Glutamatergic neuron (in vitro differentiated cells): ENCODE results near the gene SIPA1. TPM values are rescaled to one million over a fixed set of nuclear protein-coding genes. Genes with fewer than 3 reads are reported as not detected.

Experiments
- DNase-seq: peaks from one replicate; pipeline ENCODE4 v3.0.0; 2022
- H3K27ac Mint-ChIP-seq: one replicate; pipeline ENCODE4 v1.8.0; 2020; ENCODE audit warnings: mild to moderate bottlenecking, mixed read lengths, inconsistent platforms; ENCODE audit not compliant: unreplicated experiment
- H3K27me3 Mint-ChIP-seq: one replicate; pipeline ENCODE4 v1.8.0; 2020; ENCODE audit warnings: mild to moderate bottlenecking, moderate library complexity, mixed read lengths, inconsistent platforms; ENCODE audit not compliant: unreplicated experiment
- H3K36me3 Mint-ChIP-seq: one replicate; pipeline ENCODE4 v1.8.0; 2020; ENCODE audit warnings: mild to moderate bottlenecking, mixed read lengths, inconsistent platforms; ENCODE audit not compliant: unreplicated experiment
- H3K4me1 Mint-ChIP-seq: one replicate; pipeline ENCODE4 v1.8.0; 2020; ENCODE audit warnings: mild to moderate bottlenecking, low read depth, mixed read lengths, inconsistent platforms; ENCODE audit not compliant: unreplicated experiment
- H3K4me3 Mint-ChIP-seq: one replicate; pipeline ENCODE4 v1.8.0; 2020; ENCODE audit warnings: mild to moderate bottlenecking, mixed read lengths, inconsistent platforms; ENCODE audit not compliant: unreplicated experiment
- H3K9me3 Mint-ChIP-seq: one replicate; pipeline ENCODE4 v1.8.0; 2020; ENCODE audit warnings: mild to moderate bottlenecking, moderate library complexity, mixed read lengths, inconsistent platforms; ENCODE audit not compliant: unreplicated experiment
- CTCF ChIP-seq: fragments of 200-600 bp; sonication (generic); IDR thresholded peaks from one replicate; pipeline ENCODE4 v1.5.0; 2021; ENCODE audit not compliant: partially characterized antibody, unreplicated experiment
- total RNA-seq: library from RNA; stranded (reverse); fragmentation: NEBNext Ultra II Directional; extraction: Animal tissue kit (Norgen Biotek cat#: 25700); gene quantifications from one replicate; pipeline ENCODE4 v1.2.1, GENCODE V29; 2021; ENCODE audit not compliant: unreplicated experiment

The SIPA1 gene
- total RNA-seq, 1 donor from 2014 or later, result 21.4 TPM

- Mint-ChIP-seq H3K4me1 (peaks cover 12% of the 10 kb centered on the region), H3K9me3 (peaks cover 6% of the 10 kb centered on the region), H3K27ac (no peak overlapping the region), H3K36me3 (no peaks in the 10 kb centered on the region), H3K27me3 (peaks cover 10% of the 10 kb centered on the region), H3K4me3 (peak overlapping the region; percentile 46)
- TF ChIP-seq CTCF, result no peak
- peak; percentile 65 for DNase-seq
Observed at GRCh38 chr11:65591939-65592857, 45.7 kb upstream of the SIPA1 start.

- DNase-seq, result no peak
Observed at GRCh38 chr11:65592858-65593517, 44.9 kb upstream of the SIPA1 start.

GRCh38 chr11:65593518-65594414 is 44.1 kb upstream of the SIPA1 start:
- H3K36me3 Mint-ChIP-seq, result no peaks in the 10 kb centered on the region
- H3K4me1 Mint-ChIP-seq, result peaks cover 8% of the 10 kb centered on the region
- DNase-seq, result peak; percentile 76
- H3K27me3 Mint-ChIP-seq, result peaks cover 10% of the 10 kb centered on the region
- peak; percentile 60 for TF ChIP-seq CTCF
- H3K27ac Mint-ChIP-seq, result no peak overlapping the region
- no peak overlapping the region for H3K4me3 Mint-ChIP-seq
- H3K9me3 Mint-ChIP-seq, result peaks cover 6% of the 10 kb centered on the region

More at GRCh38 chr11:65592858-65593517, 44.9 kb upstream of the SIPA1 start:
- no peak overlapping the region for H3K27ac Mint-ChIP-seq
- peaks cover 11% of the 10 kb centered on the region for H3K4me1 Mint-ChIP-seq
- H3K36me3 Mint-ChIP-seq, result no peaks in the 10 kb centered on the region
- no peak for TF ChIP-seq CTCF
- peaks cover 6% of the 10 kb centered on the region for H3K9me3 Mint-ChIP-seq
- no peak overlapping the region for H3K4me3 Mint-ChIP-seq
- peaks cover 10% of the 10 kb centered on the region for H3K27me3 Mint-ChIP-seq

GRCh38 chr11:65595131-65595530 is 42.8 kb upstream of the SIPA1 start:
- Mint-ChIP-seq H3K4me1 (peaks cover 8% of the 10 kb centered on the region), H3K27me3 (peaks cover 7% of the 10 kb centered on the region), H3K4me3 (peak overlapping the region; percentile 34), H3K27ac (no peak overlapping the region), H3K36me3 (no peaks in the 10 kb centered on the region), H3K9me3 (peaks cover 6% of the 10 kb centered on the region)
- DNase-seq, result no peak
- TF ChIP-seq CTCF, result no peak
